NCI-H146 (cell line): ENCODE results near the gene ADGRG1.
"Not testable (repeated sequence)": the region's sequence is repeated elsewhere in the genome, so short reads cannot be mapped to it uniquely, and the experiment has no call there.

Source experiments
- DNase-seq: peaks from one replicate; lab custom pipeline; 2025; lab: John Stamatoyannopoulos, UW

Gene ADGRG1

GRCh38 chr16:57666353-57667047 is 38.1 kb downstream of the ADGRG1 start:
- DNase-seq = no peak

- no peak for DNase-seq
Observed at GRCh38 chr16:57667048-57667525, 38.7 kb downstream of the ADGRG1 start.

- DNase-seq = no peak
Observed at GRCh38 chr16:57667526-57668262, 39.3 kb downstream of the ADGRG1 start.

- no peak for DNase-seq
Observed at GRCh38 chr16:57668263-57668571, 39.8 kb downstream of the ADGRG1 start, which contains the start of gene ADGRG3. Gene ADGRG3 (plus strand): TSS chr16:57668306. CDS start chr16:57668348, 42 bp downstream.

- no peak for DNase-seq
Observed at GRCh38 chr16:57668630-57669475, 40.4 kb downstream of the ADGRG1 start.

GRCh38 chr16:57669476-57670162 is 41.2 kb downstream of the ADGRG1 start:
- no peak for DNase-seq

GRCh38 chr16:57670196-57670595 is 41.8 kb downstream of the ADGRG1 start:
- no peak for DNase-seq

- DNase-seq = not testable (repeated sequence)
Observed at GRCh38 chr16:57671451-57671850, 43.0 kb downstream of the ADGRG1 start.

- no peak for DNase-seq
Observed at GRCh38 chr16:57672416-57672815, 44.0 kb downstream of the ADGRG1 start.

GRCh38 chr16:57672824-57673223 is 44.4 kb downstream of the ADGRG1 start:
- DNase-seq = no peak

GRCh38 chr16:57675741-57676551 is 47.5 kb downstream of the ADGRG1 start:
- DNase-seq = no peak

- no peak for DNase-seq
Observed at GRCh38 chr16:57676553-57677085, 48.2 kb downstream of the ADGRG1 start.

- DNase-seq = no peak
Observed at GRCh38 chr16:57677622-57678369, 49.4 kb downstream of the ADGRG1 start.

GRCh38 chr16:57679016-57679415 is 50.6 kb downstream of the ADGRG1 start:
- no peak for DNase-seq

GRCh38 chr16:57679767-57680482 is 51.5 kb downstream of the ADGRG1 start:
- no peak for DNase-seq

GRCh38 chr16:57680842-57681375 is 52.5 kb downstream of the ADGRG1 start:
- DNase-seq = no peak

GRCh38 chr16:57681950-57682728 is 53.7 kb downstream of the ADGRG1 start:
- DNase-seq = no peak
